Stimulated activated CD8-positive, alpha-beta memory T cell treated with anti-CD3 and anti-CD28 coated beads, Interleukin-4, amount 100 ng/mL, for 1 hour (primary cell): Measurements from ENCODE around the gene ACTL7B.
"Not testable (repeated sequence)": the region's sequence is repeated elsewhere in the genome, so short reads cannot be mapped to it uniquely, and the experiment has no call there.

ENCODE experiments used
- DNase-seq, 2 donors: peaks; one replicate each; pipeline ENCODE4 v3.0.0-alpha.2; 2020; ENCODE audit warnings: low read depth in 2 of 2, low spot score in 1 of 2

ACTL7B gene

GRCh38 chr9:108869092-108869725 lies 13.4 kb upstream of the ACTL7B start:
- no peak for DNase-seq

DNA sequence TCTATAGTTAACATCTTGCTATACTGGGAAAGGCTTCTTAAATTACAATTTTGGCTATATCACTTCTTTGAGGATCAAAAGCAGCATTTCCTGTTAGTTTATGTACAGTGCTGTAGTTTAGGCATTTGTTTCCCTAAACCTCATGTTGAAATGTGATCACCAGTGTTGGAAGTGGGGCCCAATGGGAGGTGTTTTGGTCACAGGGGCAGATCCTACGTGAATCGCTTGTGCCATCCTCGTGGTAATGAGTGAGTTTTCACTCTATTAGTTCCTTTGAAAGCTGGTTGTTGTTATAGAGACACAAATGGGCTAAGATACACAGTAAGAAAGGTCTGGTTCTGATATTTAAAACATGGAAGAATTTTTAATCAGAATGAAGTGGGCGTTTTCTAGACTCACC lies 12.0 kb upstream of the ACTL7B start:
- no peak for DNase-seq

DNA sequence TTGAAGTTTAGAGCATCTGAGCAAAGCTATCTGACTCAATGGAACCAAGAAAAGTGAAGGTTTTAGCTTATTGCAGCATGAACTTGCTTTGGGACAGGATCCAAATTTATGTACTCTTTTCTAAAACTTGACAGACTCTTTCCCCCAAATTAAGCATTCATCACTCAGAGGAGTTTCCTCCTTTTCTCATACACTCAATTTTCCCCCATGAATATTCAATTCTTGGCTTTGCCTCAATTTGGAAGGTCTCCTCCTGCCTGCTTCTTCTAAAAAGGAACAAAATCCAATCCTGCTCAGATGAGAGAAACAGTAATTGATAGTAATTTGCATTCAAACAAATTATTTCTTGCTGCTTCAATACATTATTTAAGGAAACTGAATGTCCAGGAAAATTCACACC lies 11.3 kb upstream of the ACTL7B start:
- DNase-seq = no peak

DNA sequence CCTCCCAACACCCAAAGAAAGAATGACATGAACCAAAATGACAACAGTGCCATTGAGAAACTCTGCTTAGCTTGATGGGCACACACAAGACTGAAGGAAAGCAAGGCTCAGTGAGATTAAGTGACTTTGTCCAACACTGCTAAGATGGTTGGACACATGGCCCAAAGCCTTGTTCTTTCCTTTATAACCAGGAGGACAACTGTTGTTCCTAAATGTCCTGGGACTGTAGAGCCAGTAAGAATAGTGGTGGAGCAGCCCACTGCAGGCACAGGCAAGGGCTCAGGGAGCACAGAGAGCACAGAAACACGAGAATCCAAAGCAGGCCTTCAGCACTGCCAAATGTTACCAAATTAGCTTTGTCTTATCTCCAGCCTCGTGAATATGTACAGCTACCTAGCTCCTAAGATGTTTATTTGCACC lies 10.2 kb upstream of the ACTL7B start:
- no peak for DNase-seq

DNA sequence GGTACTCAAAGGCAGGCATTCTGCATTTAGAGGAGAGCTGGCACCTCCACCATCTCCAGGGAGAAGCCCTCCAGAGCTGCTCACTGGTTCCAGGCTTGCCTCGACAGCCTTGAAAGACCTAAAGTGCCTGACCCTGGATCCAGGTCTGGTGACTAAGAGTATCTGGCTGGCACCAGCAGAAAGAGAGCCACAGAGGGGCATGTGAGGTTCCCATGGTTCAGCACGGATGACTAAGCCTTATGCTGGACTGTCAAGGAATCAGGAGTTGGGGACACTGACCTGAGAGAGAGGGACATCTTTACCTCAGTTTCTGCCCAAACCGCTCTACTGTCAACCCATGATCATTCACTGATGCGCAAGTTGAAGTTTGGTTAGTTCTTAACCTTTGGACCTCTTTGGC lies 9.3 kb upstream of the ACTL7B start:
- DNase-seq = no peak

DNA sequence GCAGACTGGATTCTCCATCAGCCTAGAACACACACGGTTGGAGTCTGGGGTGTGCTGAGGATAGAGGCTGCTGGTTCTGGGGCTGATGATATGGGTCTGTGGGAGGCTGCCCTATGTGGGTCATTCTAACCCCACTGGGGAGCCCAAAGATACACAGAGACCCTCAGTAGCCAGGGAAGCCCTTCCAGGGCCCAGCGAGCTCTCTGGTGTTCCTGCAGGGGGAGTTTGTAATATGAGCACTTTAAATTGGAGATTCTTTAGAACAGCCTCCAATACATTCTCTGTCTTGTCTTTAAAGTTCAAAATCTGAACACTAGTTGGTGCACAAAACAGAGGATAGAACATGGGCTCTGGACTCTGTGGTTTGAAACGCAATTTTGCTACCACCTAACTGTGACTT lies 8.7 kb upstream of the ACTL7B start:
- no peak for DNase-seq

DNA sequence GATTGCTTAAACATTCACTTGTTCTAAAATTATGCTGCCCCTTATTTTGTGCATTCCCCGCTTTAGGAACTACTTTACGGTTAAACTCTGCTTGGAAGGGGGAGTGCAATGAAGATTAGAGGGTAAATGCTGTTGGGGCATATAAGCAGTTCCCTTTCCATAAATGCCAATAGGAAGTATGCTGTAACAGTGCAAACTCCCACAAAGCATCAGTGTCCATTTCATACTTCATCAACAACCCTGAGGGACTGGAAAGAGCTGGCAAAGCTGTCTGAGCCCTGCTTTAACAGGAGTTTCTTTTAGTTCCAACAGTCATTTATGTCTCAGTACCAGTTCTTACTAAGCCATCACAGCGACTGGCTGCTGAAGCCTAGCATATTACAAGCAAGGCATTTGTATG lies 8.1 kb upstream of the ACTL7B start:
- no peak for DNase-seq

DNA sequence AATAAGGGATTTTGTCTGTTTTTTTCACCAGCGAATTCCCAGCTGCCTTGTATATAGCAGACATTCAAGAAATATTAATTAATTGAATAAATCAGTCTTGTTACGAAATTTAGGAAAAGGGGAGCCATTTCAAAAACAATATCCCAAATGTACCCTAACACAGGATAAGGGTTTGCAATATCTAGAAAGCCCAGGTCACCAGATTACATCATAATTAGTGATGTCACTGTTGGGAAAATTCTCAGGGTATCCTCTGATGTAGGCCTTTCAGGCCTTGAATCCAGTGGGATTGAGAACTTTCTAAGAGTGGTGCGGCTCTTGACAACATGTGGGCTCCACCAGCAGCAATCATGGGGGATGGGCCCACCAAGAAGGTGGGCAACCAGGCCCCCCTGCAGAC lies 6.2 kb upstream of the ACTL7B start, which contains the start of gene ACTL7A:
Gene ACTL7A (plus strand): TSS at position 270 of the 400 bp plus-strand sequence. CDS start 57 bp downstream, at position 327.
- DNase-seq = no peak

- no peak for DNase-seq
Measured at GRCh38 chr9:108861464-108861863, 5.7 kb upstream of the ACTL7B start.

GRCh38 chr9:108860764-108861163 lies 5.0 kb upstream of the ACTL7B start:
- DNase-seq = no peak

DNA sequence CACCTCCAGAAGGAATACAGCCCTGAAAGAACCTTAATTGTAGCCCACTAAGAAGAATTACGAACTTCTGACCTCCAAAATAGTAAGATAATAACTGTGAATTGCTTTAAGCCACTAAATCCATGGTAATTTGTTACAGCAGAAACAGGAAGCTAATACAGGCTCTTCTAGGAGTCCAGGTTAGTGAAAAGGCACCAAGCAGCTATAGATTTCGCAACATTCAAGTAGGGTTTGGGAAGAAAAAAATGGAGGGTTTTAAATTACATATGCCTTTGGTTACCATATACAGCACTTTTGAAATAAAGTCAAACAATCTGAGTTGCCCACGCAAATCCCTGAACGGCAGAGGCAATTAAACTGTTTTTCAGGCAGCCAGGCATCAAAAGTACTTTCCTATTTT lies 4.6 kb upstream of the ACTL7B start:
- DNase-seq = no peak

DNA sequence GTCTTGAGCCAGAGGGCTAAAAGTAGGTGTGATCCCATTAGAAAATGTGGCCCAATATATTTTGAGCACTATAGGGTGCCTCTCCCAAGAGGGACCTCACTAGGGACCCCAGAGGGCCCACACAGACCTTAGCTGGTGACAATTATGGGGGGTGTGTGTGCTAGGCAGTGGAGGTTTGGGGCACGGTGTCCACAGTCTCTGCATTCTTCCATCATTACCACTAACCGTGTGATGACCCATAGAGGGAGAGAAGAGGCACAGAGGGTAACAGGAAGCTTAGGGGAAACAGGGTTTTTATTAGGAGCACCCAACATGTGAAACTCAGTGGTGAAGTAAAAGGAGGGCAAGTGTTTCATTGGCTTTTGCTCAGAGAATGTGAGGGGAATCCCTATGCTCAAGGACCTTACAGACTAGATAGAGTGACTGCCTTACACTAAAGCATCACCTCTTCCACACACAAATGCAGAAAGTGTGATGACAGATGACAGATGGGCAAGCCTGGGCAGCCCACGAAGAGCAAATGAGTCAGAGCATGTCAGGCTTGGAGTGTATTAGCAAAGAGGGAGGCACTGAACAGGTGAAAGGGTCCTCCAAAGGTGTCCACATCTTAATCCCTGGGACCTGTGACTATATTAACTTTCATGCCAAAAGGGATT lies 3.8 kb upstream of the ACTL7B start:
- no peak for DNase-seq

- DNase-seq = no peak
Measured at GRCh38 chr9:108857572-108857971, 1.8 kb upstream of the ACTL7B start.

DNA sequence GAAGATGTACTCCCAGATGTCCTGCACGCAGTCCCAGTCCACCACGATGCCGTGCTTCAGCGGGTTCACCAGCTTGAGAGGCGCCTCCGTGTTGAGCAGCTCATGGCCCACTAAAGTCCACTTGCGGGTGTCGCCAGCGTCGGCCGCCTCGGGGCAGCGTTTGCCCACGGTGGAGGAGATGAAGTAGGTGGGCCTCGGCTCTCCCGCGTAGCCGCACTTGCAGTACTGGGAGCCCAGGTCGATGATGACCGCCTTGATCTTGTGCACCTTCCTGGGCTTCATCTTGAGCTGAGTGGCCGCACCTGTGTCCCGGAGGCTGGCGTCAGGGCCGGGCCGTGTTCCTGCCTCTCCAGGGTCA lies 278 bp downstream of the ACTL7B start:
- no peak for DNase-seq

GRCh38 chr9:108854641-108855528 lies 901 bp downstream of the ACTL7B start:
- DNase-seq = no peak

- DNase-seq = no peak
Measured at GRCh38 chr9:108854094-108854493, 1.7 kb downstream of the ACTL7B start.

DNA sequence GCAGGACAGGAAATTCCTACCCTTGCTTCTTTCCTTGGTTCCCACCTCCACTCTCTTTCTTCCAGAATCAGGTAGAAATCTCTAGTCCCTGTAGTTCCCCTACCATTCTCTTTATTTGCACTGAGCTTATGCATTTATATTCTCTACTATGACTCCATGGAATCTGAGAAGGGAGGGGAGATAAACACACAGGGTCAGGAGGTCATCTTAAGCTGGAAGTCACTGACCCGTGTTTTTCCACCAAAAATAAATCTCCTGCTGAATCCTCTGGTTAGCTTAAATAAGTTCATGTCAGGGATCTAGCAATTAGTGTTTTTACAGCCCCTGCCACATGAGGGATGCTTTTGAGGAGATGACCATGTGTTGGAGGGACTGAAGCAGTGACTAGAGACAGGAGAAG lies 3.7 kb downstream of the ACTL7B start:
- no peak for DNase-seq

GRCh38 chr9:108851138-108851537 lies 4.6 kb downstream of the ACTL7B start:
- DNase-seq = no peak

GRCh38 chr9:108850293-108850897 lies 5.4 kb downstream of the ACTL7B start:
- no peak for DNase-seq

GRCh38 chr9:108848296-108848695 lies 7.5 kb downstream of the ACTL7B start:
- not testable (repeated sequence) for DNase-seq

- no peak for DNase-seq
Measured at GRCh38 chr9:108845947-108846346, 9.8 kb downstream of the ACTL7B start.

DNA sequence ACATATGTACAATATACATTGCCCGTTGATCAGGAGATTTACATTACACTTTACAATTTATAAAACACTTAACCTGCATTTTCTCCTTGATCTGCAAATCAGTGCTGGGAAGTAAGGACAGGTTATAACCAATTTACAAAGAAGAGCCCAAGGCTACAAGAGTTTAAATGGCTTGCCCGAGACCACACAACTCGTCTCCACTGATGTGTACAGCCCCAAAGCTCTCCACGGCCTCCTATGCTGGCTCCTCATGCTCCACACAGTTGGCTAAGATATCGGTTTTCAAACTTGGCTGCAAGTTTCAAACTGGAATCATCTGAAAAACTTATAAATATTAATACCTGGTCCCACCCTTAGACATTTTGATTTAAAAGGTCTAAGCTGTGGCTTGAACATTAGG lies 10.3 kb downstream of the ACTL7B start:
- DNase-seq = no peak
